ENCODE results near the gene SNRNP27. TPM values are rescaled to one million over a fixed set of nuclear protein-coding genes. Genes with fewer than 3 reads are reported as not detected.

The SNRNP27 gene
- total RNA-seq, 4 donors from 2014 or later: 47.1 to 128 (median 92.7) TPM

- Histone ChIP-seq H3K27me3 (no peaks in the 10 kb centered on the region), H3K36me3 (peaks cover 3 to 59% (median 18%) of the 10 kb centered on the region in 3 donors), H3K9me3 (no peaks in the 10 kb centered on the region), H3K4me1 (peaks cover 0 to 23% (median 6%) of the 10 kb centered on the region in 4 donors), H3K4me3 (no peak overlapping the region), H3K27ac (no peak overlapping the region)
- 80 to 83% methylated on average over 11 of the region's 11 CpGs for WGBS, 2 donors
- no peak for TF ChIP-seq POLR2A (IDR thresholded peaks at IDR 0.05)
- no peak for TF ChIP-seq EP300 (IDR thresholded peaks at IDR 0.05)
- TF ChIP-seq CTCF (IDR thresholded peaks at IDR 0.05): no peak
- no peak for DNase-seq (ENCODE audit: low spot score in 2 of 2)
These were observed 43.1 kb downstream of the SNRNP27 start for GRCh38 chr2:69936906-69937305.

DNA sequence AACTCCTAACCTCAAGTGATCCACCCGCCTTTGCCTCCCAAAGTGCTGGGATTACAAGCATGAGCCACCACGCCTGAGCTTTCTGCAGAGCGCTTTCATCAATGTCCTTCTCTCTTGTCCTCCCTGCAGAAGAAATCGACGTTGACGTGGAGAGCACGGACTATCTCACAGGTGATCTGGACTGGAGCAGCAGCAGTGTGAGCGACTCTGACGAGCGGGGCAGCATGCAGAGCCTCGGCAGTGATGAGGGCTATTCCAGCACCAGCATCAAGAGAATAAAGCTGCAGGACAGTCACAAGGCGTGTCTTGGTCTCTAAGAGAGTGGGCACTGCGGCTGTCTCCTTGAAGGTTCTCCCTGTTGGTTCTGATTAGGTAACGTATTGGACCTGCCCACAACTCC, 44.2 kb downstream of the SNRNP27 start:
- no peak for DNase-seq (ENCODE audit: low spot score in 2 of 2)
- no peaks in the 10 kb centered on the region for H3K27me3 ChIP-seq
- TF ChIP-seq EP300 (IDR thresholded peaks at IDR 0.05) (no peak), CTCF (IDR thresholded peaks at IDR 0.05) (no peak), POLR2A (IDR thresholded peaks at IDR 0.05) (no peak)
- 93 to 94% methylated on average over 14 of the region's 14 CpGs for WGBS, 2 donors
- H3K27ac ChIP-seq: no peak overlapping the region
- H3K4me3 ChIP-seq: no peak overlapping the region
- H3K9me3 ChIP-seq: no peaks in the 10 kb centered on the region
- peaks cover 0 to 20% (median 6%) of the 10 kb centered on the region in 4 donors for H3K4me1 ChIP-seq
- H3K36me3 ChIP-seq: peaks cover 3 to 61% (median 18%) of the 10 kb centered on the region in 3 donors

DNA sequence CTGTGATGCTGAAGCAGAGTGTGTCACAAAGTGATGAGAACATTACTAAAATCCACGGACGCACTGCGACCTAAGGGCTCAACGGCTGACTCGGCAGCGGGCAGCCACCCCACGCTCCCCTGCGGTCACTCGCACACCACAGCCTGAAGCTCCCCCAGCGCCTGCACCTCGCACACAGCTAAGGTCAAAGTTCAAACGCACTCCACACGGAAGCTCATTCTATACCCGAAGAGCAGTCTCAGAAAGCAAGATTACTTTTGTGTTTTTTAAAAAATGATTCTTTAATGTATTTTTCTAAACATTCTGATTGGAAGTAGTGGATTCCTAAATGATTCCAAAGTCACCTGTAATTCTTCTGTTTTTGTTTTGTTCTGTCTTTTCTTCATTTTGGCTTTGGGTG, 46.0 kb downstream of the SNRNP27 start:
- peaks cover 0 to 8% (median 0%) of the 10 kb centered on the region in 4 donors for H3K4me1 ChIP-seq
- H3K27me3 ChIP-seq: no peaks in the 10 kb centered on the region
- H3K36me3 ChIP-seq: peaks cover 3 to 70% (median 18%) of the 10 kb centered on the region in 3 donors
- no peaks in the 10 kb centered on the region for H3K9me3 ChIP-seq
- DNase-seq (ENCODE audit: low spot score in 2 of 2): no peak
- TF ChIP-seq CTCF (IDR thresholded peaks at IDR 0.05) (no peak), POLR2A (IDR thresholded peaks at IDR 0.05) (no peak), EP300 (IDR thresholded peaks at IDR 0.05) (no peak)
- H3K4me3 ChIP-seq: no peak overlapping the region
- 61 to 76% methylated on average over 14 of the region's 14 CpGs for WGBS, 2 donors
- H3K27ac ChIP-seq: peak overlapping the region in 1 of 4 donors; percentile 41

GRCh38 chr2:69940691-69941090, 46.9 kb downstream of the SNRNP27 start:
- Histone ChIP-seq H3K4me3 (no peak overlapping the region), H3K36me3 (peaks cover 1 to 63% (median 14%) of the 10 kb centered on the region in 3 donors), H3K27me3 (no peaks in the 10 kb centered on the region), H3K9me3 (no peaks in the 10 kb centered on the region), H3K4me1 (peaks cover 0 to 9% (median 0%) of the 10 kb centered on the region in 4 donors), H3K27ac (peak overlapping the region in 2 of 4 donors; percentile 14 to 41)
- TF ChIP-seq POLR2A (IDR thresholded peaks at IDR 0.05) (no peak), CTCF (IDR thresholded peaks at IDR 0.05) (no peak), EP300 (IDR thresholded peaks at IDR 0.05) (no peak)
- WGBS, 2 donors: 78 to 91% methylated on average over 8 of the region's 8 CpGs
- no peak for DNase-seq (ENCODE audit: low spot score in 2 of 2)

DNA sequence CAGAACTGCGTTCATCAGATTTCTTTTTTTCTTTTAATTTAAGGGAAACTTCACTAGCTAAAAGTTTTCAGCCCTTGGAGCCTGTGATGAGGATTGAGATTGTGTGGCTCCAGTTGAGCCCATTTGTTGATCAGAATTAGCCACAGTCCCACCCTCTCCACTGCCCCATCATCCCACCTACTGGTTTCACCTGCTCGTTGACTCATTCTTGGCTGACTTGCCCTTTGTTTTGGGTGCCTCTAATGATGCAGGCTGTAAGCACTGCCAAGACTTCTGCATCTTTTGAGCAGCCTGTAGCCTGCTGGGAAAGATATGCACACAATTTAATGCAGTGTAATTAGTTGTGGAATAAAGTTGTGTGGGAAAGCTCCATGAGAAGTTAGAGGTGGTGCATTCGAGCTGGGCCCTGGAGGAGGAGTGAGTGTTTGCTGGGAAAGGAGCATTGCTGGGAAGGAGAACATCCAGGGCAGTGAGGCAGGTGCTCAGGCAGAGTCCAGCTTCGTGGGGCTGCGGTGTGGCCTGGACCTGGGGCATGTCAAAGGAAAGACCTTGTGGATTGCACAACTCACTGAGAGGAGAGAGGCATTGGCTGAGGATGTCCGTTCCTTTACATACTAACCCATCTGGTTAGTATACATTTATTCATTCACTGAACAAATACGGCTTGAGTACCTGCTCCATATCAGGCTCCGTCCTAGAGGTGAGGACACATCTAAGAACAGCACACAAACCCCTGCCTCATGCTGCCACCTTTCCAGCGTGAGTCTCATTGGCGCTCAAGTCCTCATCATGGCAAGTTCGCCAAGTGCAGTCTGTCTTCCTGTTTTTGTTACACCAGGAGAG, 49.5 kb downstream of the SNRNP27 start:
- no peak overlapping the region for H3K4me3 ChIP-seq
- H3K4me1 ChIP-seq: peaks cover 0 to 16% (median 3%) of the 10 kb centered on the region in 4 donors
- no peaks in the 10 kb centered on the region for H3K9me3 ChIP-seq
- no peak for TF ChIP-seq POLR2A (IDR thresholded peaks at IDR 0.05)
- H3K36me3 ChIP-seq: peaks cover 0 to 41% (median 9%) of the 10 kb centered on the region in 3 donors
- WGBS, 2 donors: 87 to 89% methylated on average over 11 of the region's 11 CpGs
- no peak for DNase-seq (ENCODE audit: low spot score in 2 of 2)
- H3K27ac ChIP-seq: no peak overlapping the region
- H3K27me3 ChIP-seq: no peaks in the 10 kb centered on the region

Measured in tibial nerve (tissue), 4 donors.